ENCODE data around the gene NT5C3B. TPM values are rescaled to one million over a fixed set of nuclear protein-coding genes. Genes with fewer than 3 reads are reported as not detected.
A peak's percentile ranks its signal among the peaks of the same experiment; 100 is the strongest.

The NT5C3B gene
- total RNA-seq (2014; rRNA removed; shearing (Covaris generic)) (0.16 TPM in 1 of 2 replicates, not detected in the other), total RNA-seq (2022) (10.0 and 12.1 TPM in 2 replicates), Bru-seq, nascent RNA (percentile 42 among the genes with signal in this experiment), BruChase-seq, experiment 1, labeled RNA remaining after a 6-hour chase (percentile 40 among the genes with signal in this experiment), BruChase-seq, experiment 2, labeled RNA remaining after a 2-hour chase (percentile 36 among the genes with signal in this experiment)
- long read RNA-seq, transcript NT5C3B-216 (8 exons, 1,534 nt): major isoform, 10 of 16 reads
- long read RNA-seq, partial matches to known transcripts: 0 of 16 reads
- long read RNA-seq, other reads (novel, unspliced or antisense): 4 of 16 reads

DNA sequence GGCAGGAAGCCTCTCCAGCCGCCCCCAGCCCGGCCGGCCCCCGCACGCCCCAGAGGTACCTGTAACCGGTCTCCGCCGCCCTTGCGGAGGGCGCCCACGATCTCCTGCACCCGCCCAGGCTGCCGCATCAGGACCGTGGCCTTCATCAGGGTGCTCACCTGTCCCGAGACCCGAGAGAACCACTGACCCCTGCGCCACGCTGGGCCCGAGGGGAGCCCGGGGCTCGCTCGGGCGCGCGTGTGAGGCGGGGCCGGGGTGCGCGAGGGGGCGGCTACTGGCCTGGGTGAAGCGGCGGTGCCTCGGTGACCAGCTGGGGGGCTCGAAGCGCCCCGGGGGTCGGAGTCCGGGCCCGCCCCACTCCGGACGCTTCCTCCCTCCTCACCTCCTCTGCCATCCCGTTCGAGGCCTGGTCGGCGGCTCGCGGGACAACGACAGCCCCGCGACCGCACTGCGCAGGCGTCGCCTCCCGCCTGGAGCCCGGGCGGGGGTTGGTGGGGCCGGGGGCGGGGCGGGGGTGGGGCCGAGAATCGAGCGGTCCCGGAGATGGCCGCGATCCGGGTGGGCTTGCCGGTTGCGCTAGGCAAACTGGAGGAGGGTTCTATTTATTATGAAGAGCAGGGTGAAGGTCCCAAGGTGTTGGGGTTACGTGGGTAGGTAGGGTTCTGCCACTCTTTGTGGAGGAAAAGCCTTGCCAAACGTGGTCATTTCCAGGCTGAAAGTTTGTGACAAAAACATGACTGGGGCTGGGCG is at the start of gene NT5C3B:
Gene NT5C3B, minus strand, starts transcription at position 433 of the 750 bp plus-strand sequence. Its CDS starts 39 bp downstream, at position 394.
- H4K20me1 ChIP-seq (ENCODE audit: insufficient read depth, low read length): no peaks in the 10 kb centered on the region
- intact Hi-C loops (cut with micrococcal nuclease; ENCODE audit: unreplicated experiment): no loop called here
- H3K9me2 ChIP-seq (ENCODE audit: insufficient read depth, low read length): no peaks in the 10 kb centered on the region
- no peaks in the 10 kb centered on the region for H3K79me2 ChIP-seq (ENCODE audit: insufficient read depth, low read depth, low read length)
- DNase-seq (ENCODE audit: low spot score): no peak
- H3K4me3 ChIP-seq (ENCODE audit: low read depth, low read length, poor library complexity, severe bottlenecking): no peak within 1 kb of the TSS
- H3K4me1 ChIP-seq (ENCODE audit: insufficient read depth, low read length, poor library complexity, severe bottlenecking): no peaks in the 10 kb centered on the region
- BruUV-seq (replicated peaks): no TSS peak
- TF ChIP-seq, protein P1, sequence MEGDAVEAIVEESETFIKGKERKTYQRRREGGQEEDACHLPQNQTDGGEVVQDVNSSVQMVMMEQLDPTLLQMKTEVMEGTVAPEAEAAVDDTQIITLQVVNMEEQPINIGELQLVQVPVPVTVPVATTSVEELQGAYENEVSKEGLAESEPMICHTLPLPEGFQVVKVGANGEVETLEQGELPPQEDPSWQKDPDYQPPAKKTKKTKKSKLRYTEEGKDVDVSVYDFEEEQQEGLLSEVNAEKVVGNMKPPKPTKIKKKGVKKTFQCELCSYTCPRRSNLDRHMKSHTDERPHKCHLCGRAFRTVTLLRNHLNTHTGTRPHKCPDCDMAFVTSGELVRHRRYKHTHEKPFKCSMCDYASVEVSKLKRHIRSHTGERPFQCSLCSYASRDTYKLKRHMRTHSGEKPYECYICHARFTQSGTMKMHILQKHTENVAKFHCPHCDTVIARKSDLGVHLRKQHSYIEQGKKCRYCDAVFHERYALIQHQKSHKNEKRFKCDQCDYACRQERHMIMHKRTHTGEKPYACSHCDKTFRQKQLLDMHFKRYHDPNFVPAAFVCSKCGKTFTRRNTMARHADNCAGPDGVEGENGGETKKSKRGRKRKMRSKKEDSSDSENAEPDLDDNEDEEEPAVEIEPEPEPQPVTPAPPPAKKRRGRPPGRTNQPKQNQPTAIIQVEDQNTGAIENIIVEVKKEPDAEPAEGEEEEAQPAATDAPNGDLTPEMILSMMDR (conservative IDR thresholded peaks at IDR 0.05; ENCODE audit: low read length): no peak
- no peak for TF ChIP-seq EZH2phosphoT487 (IDR thresholded peaks at IDR 0.05; ENCODE audit: borderline replicate concordance, low read depth, low read length)
- no peak within 1 kb of the TSS for H2AFZ ChIP-seq (ENCODE audit: low read length)
- no peaks in the 10 kb centered on the region for H3K9me3 ChIP-seq (ENCODE audit: low read length)
- no peak within 1 kb of the TSS for H3K27ac ChIP-seq (ENCODE audit: low read depth, low read length, poor library complexity, severe bottlenecking)
- H3K4me2 ChIP-seq (ENCODE audit: low read length): peak within 1 kb of the TSS; percentile 29
- no peaks in the 10 kb centered on the region for H3K36me3 ChIP-seq (ENCODE audit: insufficient read depth, low read length)
- ChIA-PET POLR2A (no interaction called here), CTCF (ENCODE audit: unreplicated experiment) (no interaction called here)

DNA sequence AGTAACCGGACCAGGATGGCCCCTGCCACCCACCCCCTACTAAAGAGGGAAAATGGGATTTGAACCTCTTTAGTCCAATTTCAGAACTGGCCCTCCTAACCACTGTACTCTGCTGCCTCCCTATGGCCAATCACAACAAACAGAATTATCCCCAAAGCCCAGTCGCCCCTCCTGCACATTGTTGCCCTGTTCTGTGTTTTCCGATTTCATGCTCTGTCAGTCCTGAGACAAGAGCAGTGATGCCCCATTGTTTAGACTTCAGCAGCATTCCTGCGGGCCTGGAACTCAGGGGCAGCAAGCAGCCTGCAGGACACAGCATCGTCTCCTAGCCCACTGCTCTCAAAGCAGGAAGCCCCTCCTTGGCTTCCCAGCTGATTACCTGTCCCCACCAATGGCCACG is 49.7 kb upstream of the NT5C3B start:
- Histone ChIP-seq H2AFZ (ENCODE audit: low read length) (no peak overlapping the region), H3K9me2 (ENCODE audit: insufficient read depth, low read length) (no peaks in the 10 kb centered on the region), H3K9me3 (ENCODE audit: low read length) (no peaks in the 10 kb centered on the region), H3K4me3 (ENCODE audit: low read depth, low read length, poor library complexity, severe bottlenecking) (no peak overlapping the region), H3K4me2 (ENCODE audit: low read length) (no peak overlapping the region), H3K36me3 (ENCODE audit: insufficient read depth, low read length) (peaks cover 93% of the 10 kb centered on the region), H3K79me2 (ENCODE audit: insufficient read depth, low read depth, low read length) (no peaks in the 10 kb centered on the region), H4K20me1 (ENCODE audit: insufficient read depth, low read length) (no peaks in the 10 kb centered on the region), H3K27ac (ENCODE audit: low read depth, low read length, poor library complexity, severe bottlenecking) (no peak overlapping the region), H3K4me1 (ENCODE audit: insufficient read depth, low read length, poor library complexity, severe bottlenecking) (no peaks in the 10 kb centered on the region)
- ChIA-PET CTCF (ENCODE audit: unreplicated experiment) (no interaction called here), POLR2A (interaction anchor here (0.6 kb wide), 1 partner anchor 36 kb away, joined by 8 read pairs; no protein-coding TSS in a partner anchor)
- no peak for DNase-seq (ENCODE audit: low spot score)
- TF ChIP-seq EZH2phosphoT487 (IDR thresholded peaks at IDR 0.05; ENCODE audit: borderline replicate concordance, low read depth, low read length): no peak
- TF ChIP-seq, protein P1 (conservative IDR thresholded peaks at IDR 0.05; ENCODE audit: low read length): peak; percentile 62
- intact Hi-C loops (cut with micrococcal nuclease; ENCODE audit: unreplicated experiment): no loop called here
- no TSS peak for BruUV-seq (replicated peaks)
